WTC11 (cell line): ENCODE data around the gene TRABD. TPM values are rescaled to one million over a fixed set of nuclear protein-coding genes. Genes with fewer than 3 reads are reported as not detected.

Experiments
- ATAC-seq: fragments of 200-7000 bp; cut with Tn5 transposase; 2 replicates; pipeline ENCODE4 v1.10.0; 2021; ENCODE audit warnings: mild to moderate bottlenecking, moderate library complexity
- CTCF ChIA-PET: fragments of 300-600 bp; sonication (Branson Sonifier 250); formaldehyde crosslinking; loops from one replicate; lab custom pipeline; 2021; ENCODE audit warnings: antibody characterized with exemption; lab: Charles Lee
- POLR2A ChIA-PET: fragments of 350-600 bp; sonication (Branson Sonifier 250); formaldehyde crosslinking; loops from one replicate; lab custom pipeline; 2021; ENCODE audit warnings: antibody characterized with exemption; lab: Charles Lee
- DNase-seq: peaks from one replicate; pipeline ENCODE4 v3.0.0; 2021; ENCODE audit warnings: low spot score
- H3K27ac Mint-ChIP-seq: 2 replicates; pipeline ENCODE4 v1.8.0; 2021; ENCODE audit warnings: mixed read lengths
- H3K27me3 Mint-ChIP-seq: 2 replicates; pipeline ENCODE4 v1.8.0; 2021; ENCODE audit warnings: low read depth, mild to moderate bottlenecking, moderate library complexity, mixed read lengths
- H3K36me3 Mint-ChIP-seq: 2 replicates; pipeline ENCODE4 v1.8.0; 2021; ENCODE audit warnings: mixed read lengths
- H3K4me1 Mint-ChIP-seq: 2 replicates; pipeline ENCODE4 v1.8.0; 2022; ENCODE audit warnings: mixed read lengths
- H3K4me3 Mint-ChIP-seq: 2 replicates; pipeline ENCODE4 v1.8.0; 2021; ENCODE audit warnings: mild to moderate bottlenecking, moderate library complexity, mixed read lengths
- H3K9me3 Mint-ChIP-seq: 2 replicates; pipeline ENCODE4 v1.8.0; 2021; ENCODE audit warnings: mixed read lengths
- FOXK1 ChIP-seq: sonication (generic); formaldehyde crosslinking; IDR thresholded peaks from 2 replicates; pipeline ENCODE4 v1.8.0; 2022; ENCODE audit warnings: mild to moderate bottlenecking, moderate library complexity, missing genetic modification reagents
- GRHL2 ChIP-seq: fragments of 250-450 bp; sonication (Bioruptor Pico); IDR thresholded peaks from 2 replicates; pipeline ENCODE4 v1.8.0; 2022; ENCODE audit warnings: mild to moderate bottlenecking, moderate library complexity; ENCODE audit not compliant: insufficient replicate concordance, severe bottlenecking
- GTF2I ChIP-seq: fragments of 250-450 bp; sonication (Bioruptor Pico); conservative IDR thresholded peaks from 2 replicates; pipeline ENCODE4 v1.4.0; 2021; ENCODE audit warnings: mild to moderate bottlenecking
- ZNF263 ChIP-seq: sonication (generic); formaldehyde crosslinking; IDR thresholded peaks from 2 replicates; pipeline ENCODE4 v1.8.1; 2022; ENCODE audit warnings: low read depth, mild to moderate bottlenecking, moderate library complexity, missing genetic modification reagents
- ZNF396 ChIP-seq: fragments of 250-450 bp; sonication (Bioruptor Pico); IDR thresholded peaks from 2 replicates; pipeline ENCODE4 v1.8.0; 2021; ENCODE audit warnings: mild to moderate bottlenecking, moderate library complexity, borderline replicate concordance
- ZNF416 ChIP-seq: fragments of 250-450 bp; sonication (Bioruptor Pico); IDR thresholded peaks from 2 replicates; pipeline ENCODE4 v1.9.0; 2021; ENCODE audit warnings: mild to moderate bottlenecking, inconsistent platforms
- ZNF671 ChIP-seq: fragments of 250-450 bp; sonication (Bioruptor Pico); IDR thresholded peaks from 2 replicates; pipeline ENCODE4 v1.8.0; 2021; ENCODE audit warnings: mild to moderate bottlenecking
- total RNA-seq: library from RNA; stranded (reverse); gene quantifications from 3 replicates; pipeline ENCODE4 v1.2.3, GENCODE V29; 2021
- TF ChIP-seq, protein P1 (sequence below): fragments of 200-600 bp; IDR thresholded peaks from 2 replicates; pipeline ENCODE4 v1.8.0; 2022; ENCODE audit warnings: antibody characterized with exemption
- TF ChIP-seq, protein P2 (sequence below): fragments of 250-450 bp; sonication (Bioruptor Pico); IDR thresholded peaks from 2 replicates; pipeline ENCODE4 v2.1.2; 2022; ENCODE audit warnings: mild to moderate bottlenecking, moderate library complexity
- TF ChIP-seq, protein P3 (sequence below): sonication (generic); formaldehyde crosslinking; IDR thresholded peaks from 2 replicates; pipeline ENCODE4 v1.8.1; 2023; ENCODE audit warnings: mild to moderate bottlenecking, missing genetic modification reagents
- TF ChIP-seq, protein P4 (sequence below): fragments of 250-450 bp; sonication (Bioruptor Pico); IDR thresholded peaks from 2 replicates; pipeline ENCODE4 v1.9.0; 2021; ENCODE audit warnings: mild to moderate bottlenecking, borderline replicate concordance
- TF ChIP-seq, protein P5 (sequence below): sonication (generic); formaldehyde crosslinking; IDR thresholded peaks from 2 replicates; pipeline ENCODE4 v1.8.1; 2023; ENCODE audit warnings: mild to moderate bottlenecking, missing genetic modification reagents
- TF ChIP-seq, protein P6 (sequence below): sonication (generic); formaldehyde crosslinking; IDR thresholded peaks from 2 replicates; pipeline ENCODE4 v1.8.0; 2022; ENCODE audit warnings: mild to moderate bottlenecking, missing genetic modification reagents
- TF ChIP-seq, protein P7 (sequence below): fragments of 250-450 bp; sonication (Bioruptor Pico); IDR thresholded peaks from 2 replicates; pipeline ENCODE4 v1.9.0; 2021; ENCODE audit warnings: mild to moderate bottlenecking
- TF ChIP-seq, protein P8 (sequence below): sonication (generic); formaldehyde crosslinking; IDR thresholded peaks from 2 replicates; pipeline ENCODE4 v1.8.0; 2023; ENCODE audit warnings: missing genetic modification reagents

Gene TRABD
- total RNA-seq, 1 experiment from 2014 or later, result 90.4 TPM

DNA sequence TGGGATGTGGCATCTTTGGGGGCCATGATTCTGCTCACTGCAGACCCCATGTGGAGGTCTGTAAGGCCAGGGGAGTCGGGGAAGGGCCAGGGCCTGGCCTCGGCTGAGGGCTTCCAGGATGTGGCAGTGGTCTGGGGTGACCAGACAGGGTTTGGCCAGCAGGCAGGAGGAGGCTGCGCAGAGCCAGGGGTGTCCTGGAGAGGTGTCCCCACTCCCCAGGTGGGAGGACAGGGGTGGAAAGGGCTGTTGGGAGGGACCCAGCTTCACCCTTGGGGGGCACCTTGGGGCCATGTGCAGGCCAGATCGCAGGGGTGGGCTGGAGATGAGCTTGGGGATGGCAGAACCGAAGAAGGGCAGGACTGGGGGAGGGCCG, 11.7 kb upstream of the TRABD start (continued):
- TF ChIP-seq, protein P1, sequence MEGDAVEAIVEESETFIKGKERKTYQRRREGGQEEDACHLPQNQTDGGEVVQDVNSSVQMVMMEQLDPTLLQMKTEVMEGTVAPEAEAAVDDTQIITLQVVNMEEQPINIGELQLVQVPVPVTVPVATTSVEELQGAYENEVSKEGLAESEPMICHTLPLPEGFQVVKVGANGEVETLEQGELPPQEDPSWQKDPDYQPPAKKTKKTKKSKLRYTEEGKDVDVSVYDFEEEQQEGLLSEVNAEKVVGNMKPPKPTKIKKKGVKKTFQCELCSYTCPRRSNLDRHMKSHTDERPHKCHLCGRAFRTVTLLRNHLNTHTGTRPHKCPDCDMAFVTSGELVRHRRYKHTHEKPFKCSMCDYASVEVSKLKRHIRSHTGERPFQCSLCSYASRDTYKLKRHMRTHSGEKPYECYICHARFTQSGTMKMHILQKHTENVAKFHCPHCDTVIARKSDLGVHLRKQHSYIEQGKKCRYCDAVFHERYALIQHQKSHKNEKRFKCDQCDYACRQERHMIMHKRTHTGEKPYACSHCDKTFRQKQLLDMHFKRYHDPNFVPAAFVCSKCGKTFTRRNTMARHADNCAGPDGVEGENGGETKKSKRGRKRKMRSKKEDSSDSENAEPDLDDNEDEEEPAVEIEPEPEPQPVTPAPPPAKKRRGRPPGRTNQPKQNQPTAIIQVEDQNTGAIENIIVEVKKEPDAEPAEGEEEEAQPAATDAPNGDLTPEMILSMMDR, result no peak
- TF ChIP-seq, protein P2, sequence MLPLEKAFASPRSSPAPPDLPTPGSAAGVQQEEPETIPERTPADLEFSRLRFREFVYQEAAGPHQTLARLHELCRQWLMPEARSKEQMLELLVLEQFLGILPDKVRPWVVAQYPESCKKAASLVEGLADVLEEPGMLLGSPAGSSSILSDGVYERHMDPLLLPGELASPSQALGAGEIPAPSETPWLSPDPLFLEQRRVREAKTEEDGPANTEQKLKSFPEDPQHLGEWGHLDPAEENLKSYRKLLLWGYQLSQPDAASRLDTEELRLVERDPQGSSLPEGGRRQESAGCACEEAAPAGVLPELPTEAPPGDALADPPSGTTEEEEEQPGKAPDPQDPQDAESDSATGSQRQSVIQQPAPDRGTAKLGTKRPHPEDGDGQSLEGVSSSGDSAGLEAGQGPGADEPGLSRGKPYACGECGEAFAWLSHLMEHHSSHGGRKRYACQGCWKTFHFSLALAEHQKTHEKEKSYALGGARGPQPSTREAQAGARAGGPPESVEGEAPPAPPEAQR (CRISPR knock-in tag), result no peak
- no peak for TF ChIP-seq ZNF263 (CRISPR knock-in tag)
- TF ChIP-seq, protein P3, sequence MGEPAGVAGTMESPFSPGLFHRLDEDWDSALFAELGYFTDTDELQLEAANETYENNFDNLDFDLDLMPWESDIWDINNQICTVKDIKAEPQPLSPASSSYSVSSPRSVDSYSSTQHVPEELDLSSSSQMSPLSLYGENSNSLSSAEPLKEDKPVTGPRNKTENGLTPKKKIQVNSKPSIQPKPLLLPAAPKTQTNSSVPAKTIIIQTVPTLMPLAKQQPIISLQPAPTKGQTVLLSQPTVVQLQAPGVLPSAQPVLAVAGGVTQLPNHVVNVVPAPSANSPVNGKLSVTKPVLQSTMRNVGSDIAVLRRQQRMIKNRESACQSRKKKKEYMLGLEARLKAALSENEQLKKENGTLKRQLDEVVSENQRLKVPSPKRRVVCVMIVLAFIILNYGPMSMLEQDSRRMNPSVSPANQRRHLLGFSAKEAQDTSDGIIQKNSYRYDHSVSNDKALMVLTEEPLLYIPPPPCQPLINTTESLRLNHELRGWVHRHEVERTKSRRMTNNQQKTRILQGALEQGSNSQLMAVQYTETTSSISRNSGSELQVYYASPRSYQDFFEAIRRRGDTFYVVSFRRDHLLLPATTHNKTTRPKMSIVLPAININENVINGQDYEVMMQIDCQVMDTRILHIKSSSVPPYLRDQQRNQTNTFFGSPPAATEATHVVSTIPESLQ (CRISPR knock-in tag), result no peak

DNA sequence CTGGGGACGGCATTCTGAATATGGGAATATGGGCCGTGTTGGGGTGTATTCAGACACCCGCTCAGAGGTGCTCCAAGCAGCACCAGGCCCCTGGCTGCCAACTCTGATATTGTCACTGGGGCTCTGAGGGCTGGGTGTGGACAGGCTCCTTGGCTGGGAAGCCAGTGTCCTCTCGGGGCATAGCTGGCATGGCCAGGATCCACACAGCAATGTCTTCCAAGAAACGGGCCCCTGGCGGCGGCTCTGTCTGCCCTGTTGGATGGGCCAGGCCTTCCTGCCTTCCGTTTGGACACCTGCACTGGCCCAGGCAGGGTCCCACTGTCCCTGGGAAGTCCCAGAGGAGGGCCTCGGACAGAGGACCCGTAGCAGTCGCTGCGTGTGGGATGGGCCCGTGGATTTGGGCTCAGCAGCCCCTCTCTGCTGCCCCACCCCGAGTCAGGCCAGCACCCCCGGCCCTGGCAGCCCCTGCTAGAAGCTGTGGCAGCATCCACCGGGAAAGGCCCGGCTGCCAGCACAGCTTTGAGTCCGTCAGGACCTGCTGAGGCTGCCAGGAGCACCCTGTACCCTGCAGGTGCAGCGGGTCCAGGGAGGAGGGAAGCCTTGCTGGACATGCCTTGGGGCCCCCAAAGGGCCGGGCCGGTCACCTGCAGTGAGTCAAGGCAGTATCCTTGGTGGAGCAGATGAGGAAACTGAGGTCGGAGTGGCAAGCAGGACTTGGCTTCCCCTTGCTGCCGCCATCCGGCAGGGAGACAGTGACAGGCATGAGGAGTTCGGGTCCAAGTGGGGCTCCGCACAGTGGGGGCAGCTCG, 11.1 kb upstream of the TRABD start:
- Mint-ChIP-seq H3K9me3 (no peaks in the 10 kb centered on the region), H3K27me3 (peaks cover 5% of the 10 kb centered on the region), H3K36me3 (no peaks in the 10 kb centered on the region), H3K27ac (no peak overlapping the region), H3K4me3 (no peak overlapping the region), H3K4me1 (peaks cover 3% of the 10 kb centered on the region; the same call in 1 of the 2 replicates)
- ATAC-seq (no peak), DNase-seq (no peak)
- CTCF ChIA-PET, result interaction anchor here (1.1 kb wide), 2 partner anchors 10 to 26 kb away, joined by 4 to 5 read pairs; no protein-coding TSS in a partner anchor
- POLR2A ChIA-PET, result no interaction called here
- TF ChIP-seq ZNF263 (CRISPR knock-in tag) (no peak), GTF2I (CRISPR knock-in tag) (no peak), ZNF671 (CRISPR knock-in tag) (no peak), ZNF396 (CRISPR knock-in tag) (no peak), ZNF416 (no peak), GRHL2 (CRISPR knock-in tag) (no peak), FOXK1 (no peak)
- TF ChIP-seq, protein P1, result no peak
- TF ChIP-seq, protein P4, sequence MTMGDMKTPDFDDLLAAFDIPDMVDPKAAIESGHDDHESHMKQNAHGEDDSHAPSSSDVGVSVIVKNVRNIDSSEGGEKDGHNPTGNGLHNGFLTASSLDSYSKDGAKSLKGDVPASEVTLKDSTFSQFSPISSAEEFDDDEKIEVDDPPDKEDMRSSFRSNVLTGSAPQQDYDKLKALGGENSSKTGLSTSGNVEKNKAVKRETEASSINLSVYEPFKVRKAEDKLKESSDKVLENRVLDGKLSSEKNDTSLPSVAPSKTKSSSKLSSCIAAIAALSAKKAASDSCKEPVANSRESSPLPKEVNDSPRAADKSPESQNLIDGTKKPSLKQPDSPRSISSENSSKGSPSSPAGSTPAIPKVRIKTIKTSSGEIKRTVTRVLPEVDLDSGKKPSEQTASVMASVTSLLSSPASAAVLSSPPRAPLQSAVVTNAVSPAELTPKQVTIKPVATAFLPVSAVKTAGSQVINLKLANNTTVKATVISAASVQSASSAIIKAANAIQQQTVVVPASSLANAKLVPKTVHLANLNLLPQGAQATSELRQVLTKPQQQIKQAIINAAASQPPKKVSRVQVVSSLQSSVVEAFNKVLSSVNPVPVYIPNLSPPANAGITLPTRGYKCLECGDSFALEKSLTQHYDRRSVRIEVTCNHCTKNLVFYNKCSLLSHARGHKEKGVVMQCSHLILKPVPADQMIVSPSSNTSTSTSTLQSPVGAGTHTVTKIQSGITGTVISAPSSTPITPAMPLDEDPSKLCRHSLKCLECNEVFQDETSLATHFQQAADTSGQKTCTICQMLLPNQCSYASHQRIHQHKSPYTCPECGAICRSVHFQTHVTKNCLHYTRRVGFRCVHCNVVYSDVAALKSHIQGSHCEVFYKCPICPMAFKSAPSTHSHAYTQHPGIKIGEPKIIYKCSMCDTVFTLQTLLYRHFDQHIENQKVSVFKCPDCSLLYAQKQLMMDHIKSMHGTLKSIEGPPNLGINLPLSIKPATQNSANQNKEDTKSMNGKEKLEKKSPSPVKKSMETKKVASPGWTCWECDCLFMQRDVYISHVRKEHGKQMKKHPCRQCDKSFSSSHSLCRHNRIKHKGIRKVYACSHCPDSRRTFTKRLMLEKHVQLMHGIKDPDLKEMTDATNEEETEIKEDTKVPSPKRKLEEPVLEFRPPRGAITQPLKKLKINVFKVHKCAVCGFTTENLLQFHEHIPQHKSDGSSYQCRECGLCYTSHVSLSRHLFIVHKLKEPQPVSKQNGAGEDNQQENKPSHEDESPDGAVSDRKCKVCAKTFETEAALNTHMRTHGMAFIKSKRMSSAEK, result no peak
- TF ChIP-seq, protein P5, sequence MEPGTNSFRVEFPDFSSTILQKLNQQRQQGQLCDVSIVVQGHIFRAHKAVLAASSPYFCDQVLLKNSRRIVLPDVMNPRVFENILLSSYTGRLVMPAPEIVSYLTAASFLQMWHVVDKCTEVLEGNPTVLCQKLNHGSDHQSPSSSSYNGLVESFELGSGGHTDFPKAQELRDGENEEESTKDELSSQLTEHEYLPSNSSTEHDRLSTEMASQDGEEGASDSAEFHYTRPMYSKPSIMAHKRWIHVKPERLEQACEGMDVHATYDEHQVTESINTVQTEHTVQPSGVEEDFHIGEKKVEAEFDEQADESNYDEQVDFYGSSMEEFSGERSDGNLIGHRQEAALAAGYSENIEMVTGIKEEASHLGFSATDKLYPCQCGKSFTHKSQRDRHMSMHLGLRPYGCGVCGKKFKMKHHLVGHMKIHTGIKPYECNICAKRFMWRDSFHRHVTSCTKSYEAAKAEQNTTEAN (CRISPR knock-in tag), result no peak
- TF ChIP-seq, protein P6, sequence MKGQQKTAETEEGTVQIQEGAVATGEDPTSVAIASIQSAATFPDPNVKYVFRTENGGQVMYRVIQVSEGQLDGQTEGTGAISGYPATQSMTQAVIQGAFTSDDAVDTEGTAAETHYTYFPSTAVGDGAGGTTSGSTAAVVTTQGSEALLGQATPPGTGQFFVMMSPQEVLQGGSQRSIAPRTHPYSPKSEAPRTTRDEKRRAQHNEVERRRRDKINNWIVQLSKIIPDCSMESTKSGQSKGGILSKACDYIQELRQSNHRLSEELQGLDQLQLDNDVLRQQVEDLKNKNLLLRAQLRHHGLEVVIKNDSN, result no peak
- TF ChIP-seq, protein P7, sequence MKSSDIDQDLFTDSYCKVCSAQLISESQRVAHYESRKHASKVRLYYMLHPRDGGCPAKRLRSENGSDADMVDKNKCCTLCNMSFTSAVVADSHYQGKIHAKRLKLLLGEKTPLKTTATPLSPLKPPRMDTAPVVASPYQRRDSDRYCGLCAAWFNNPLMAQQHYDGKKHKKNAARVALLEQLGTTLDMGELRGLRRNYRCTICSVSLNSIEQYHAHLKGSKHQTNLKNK (CRISPR knock-in tag), result no peak
- TF ChIP-seq, protein P8, sequence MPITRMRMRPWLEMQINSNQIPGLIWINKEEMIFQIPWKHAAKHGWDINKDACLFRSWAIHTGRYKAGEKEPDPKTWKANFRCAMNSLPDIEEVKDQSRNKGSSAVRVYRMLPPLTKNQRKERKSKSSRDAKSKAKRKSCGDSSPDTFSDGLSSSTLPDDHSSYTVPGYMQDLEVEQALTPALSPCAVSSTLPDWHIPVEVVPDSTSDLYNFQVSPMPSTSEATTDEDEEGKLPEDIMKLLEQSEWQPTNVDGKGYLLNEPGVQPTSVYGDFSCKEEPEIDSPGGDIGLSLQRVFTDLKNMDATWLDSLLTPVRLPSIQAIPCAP (CRISPR knock-in tag), result no peak
